ENCODE results near the gene TLR10.

GRCh38 chr4:38774181-38774955, 8.4 kb downstream of the TLR10 start:
- TF ChIP-seq CTCF (IDR thresholded peaks at IDR 0.05) = no peak
- TF ChIP-seq POLR2A (IDR thresholded peaks at IDR 0.05) = no peak

Data from heart left ventricle (tissue), 13 donors.